ENCODE data around the gene FAT2.

The FAT2 gene

DNA sequence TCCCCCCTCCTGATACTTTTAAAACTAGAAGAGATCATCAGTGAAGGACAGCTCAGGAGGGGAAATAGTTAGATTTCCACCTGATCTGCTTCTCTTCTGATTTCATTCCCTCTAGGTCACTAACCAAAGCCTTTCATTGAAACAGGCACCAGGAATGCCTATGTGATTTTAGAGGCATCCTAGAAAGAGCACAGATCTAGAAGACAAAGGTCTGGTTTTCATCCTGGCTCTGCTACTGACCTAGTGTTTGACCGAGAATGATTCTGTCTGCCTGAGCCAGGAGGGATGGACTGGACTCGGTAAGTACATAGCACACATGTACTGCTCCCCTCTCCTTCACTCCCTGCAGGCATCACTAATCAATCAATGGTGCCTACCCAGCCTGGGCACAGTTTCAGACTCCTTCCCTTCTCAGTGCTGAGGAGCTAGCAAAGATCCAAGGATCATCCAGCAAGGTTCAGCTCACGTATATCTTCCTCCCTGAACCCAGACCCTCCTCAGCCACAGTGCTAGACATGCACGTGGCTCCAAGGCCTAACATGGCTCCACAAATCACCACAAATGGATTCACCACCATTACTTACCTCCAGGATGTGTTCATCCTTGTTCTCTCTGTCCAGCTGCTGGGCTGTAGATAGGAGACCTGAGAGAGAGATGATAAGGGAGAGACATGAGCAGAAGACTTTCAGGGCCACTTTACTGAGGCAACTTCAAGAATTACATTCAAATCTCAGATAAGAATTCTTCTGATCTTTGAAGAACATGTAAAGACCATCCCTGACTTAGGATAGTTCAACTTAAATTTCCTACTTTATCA lies 35.2 kb downstream of the FAT2 start:
- DNase-seq (ENCODE audit: low spot score), result no peak

DNA sequence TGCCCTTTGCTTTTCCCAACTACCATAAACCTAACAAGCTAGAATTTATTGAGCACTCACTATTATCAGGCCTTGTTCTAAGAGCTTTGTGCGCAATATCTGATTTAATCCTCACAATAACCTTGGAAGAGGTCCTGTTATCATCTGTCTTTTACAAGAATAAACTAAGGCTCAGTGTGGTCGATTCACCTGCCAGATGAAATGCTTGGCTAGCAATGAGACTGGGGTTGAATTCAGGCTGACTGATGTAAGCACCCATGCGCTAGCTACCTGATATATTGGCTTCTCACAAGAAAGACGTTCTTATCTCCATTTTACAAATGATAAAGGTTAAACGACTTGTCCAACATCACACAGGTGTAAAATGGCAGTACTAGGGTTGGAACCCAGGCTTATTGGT lies 37.4 kb downstream of the FAT2 start:
- DNase-seq (ENCODE audit: low spot score), result no peak

DNA sequence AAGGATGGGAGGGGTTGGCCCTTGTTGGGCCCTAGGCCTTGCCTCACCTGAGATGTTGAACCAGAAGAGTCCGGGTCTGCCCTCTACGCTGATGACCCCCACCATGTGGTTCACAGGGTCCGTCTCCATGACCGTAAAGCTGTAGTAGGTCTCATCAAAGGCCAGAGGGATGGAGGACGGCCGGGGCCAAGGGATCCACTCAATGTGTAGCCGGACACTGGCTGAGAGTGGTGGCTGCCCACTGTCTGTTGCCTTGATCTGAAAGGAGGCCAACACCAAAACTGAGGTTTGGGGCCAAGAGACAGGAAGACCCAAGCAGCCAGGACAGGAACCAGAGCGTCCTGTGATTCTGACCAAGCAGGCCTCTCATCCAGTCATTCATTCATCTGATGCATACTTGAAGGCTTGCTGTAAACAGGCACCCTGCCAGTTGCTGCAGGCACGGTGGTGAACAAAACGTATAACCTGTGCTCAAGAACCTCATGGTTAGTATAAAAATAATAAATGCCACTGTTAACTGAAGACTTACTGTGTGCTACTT lies 37.9 kb downstream of the FAT2 start:
- DNase-seq (ENCODE audit: low spot score), result no peak

DNA sequence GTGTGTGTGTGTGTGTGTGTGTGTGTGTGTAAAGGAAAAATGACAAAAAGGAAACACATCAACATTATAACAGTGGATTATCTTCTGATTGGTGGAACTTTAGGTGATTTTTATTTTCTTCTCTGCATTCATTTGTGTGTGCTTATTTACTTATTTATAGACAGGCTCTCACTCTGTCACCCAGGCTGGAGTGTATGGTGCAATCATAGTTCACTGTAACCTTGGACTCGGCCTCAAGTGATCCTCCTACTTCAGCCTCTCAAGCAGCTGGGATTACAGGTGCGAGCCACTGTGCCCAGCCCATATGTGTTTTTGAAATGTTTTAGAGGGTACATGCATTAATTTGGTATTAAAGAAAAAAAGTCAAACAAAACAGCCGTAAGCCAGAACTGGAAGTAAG lies 39.1 kb downstream of the FAT2 start:
- DNase-seq (ENCODE audit: low spot score), result no peak

DNA sequence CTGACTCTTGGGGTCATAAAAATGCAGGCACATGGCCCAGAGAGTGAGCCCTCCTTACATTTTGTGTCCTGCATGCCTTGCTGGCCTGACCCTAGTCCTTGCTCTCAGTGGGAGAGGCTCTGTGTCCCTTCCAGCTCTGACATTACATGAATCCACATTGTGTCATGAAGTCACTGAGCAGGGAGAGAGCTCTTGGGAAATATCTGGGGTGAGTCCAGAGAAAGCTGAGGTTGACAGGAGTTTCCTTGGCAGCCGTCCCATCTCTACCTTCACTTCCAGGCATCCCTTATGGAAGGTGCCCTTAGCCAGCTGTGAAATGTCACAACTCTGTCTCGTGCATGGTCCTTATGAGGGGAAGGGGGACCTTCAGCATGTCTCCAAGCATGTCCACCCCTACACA lies 41.0 kb downstream of the FAT2 start:
- no peak for DNase-seq (ENCODE audit: low spot score)

DNA sequence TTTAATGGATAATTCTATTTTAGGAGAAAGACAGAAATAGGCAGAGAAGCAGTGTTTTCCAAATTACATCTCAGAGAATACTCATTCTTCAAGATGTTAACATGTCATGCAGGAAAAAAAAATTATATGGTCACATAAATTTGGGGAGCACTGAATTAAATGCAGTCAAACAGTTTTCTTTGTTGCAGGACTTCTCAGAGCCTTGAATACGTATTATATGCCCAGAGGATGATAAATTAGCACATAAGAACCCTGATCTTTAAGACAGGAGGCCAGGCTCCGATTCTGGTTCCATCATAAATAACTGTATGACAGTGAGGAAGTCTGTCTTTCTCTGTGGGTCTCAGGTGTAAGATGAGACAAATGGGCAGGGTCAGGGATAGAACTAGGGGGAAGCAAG lies 41.4 kb downstream of the FAT2 start:
- no peak for DNase-seq (ENCODE audit: low spot score)

DNA sequence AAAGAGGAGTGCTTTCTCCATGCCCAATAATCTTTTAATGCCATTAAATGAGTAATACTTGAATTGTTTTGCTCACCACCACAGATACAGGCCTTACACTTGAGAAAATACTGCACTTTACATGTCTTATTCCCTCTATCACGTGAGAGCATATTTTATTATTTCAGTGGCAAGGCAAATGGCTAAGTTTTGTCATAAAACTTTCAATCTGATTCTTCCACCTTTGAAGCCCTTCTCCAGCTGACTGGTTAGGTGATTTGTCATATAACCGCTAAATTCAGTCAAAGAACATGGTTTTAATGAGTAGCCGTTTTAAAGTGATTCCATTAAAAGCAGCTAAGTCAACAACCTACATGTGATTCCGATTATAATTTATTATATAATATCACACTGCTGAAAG lies 43.8 kb downstream of the FAT2 start:
- DNase-seq (ENCODE audit: low spot score), result no peak

DNA sequence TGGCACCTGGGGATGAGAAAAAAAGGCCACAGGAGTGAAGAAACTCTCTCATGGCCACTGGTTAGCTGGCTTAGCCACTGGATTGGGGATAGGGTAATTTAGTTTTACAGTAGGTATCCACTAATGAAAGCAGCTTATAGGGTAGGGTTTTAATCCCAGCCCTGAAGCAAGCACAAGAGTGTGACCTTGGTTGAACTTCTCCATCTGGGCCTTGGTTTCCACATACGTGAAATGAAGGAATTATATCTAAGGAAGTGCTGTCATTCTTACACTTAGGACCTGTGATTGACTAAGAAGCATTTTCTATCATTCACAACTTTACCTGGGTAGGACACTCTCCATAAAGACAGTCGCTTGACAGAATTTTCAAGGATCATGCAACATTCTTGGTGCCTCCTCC lies 49.6 kb downstream of the FAT2 start:
- DNase-seq (ENCODE audit: low spot score), result no peak
